Motor neuron (in vitro differentiated cells): ENCODE data around the gene NOSIP. TPM values are rescaled to one million over a fixed set of nuclear protein-coding genes. Genes with fewer than 3 reads are reported as not detected.
"Not testable (repeated sequence)": the region's sequence is repeated elsewhere in the genome, so short reads cannot be mapped to it uniquely, and the experiment has no call there.

Source experiments
- ATAC-seq, 8 experiments: fragments of 200-7000 bp; cut with Tn5 transposase; replicated peaks in 6 of 8; 2 replicates each; pipeline ENCODE4 v1.8.0; 2021; ENCODE audit warnings: mild to moderate bottlenecking in 8 of 8, moderate library complexity in 8 of 8
- H3K27ac ChIP-seq, 2 donors: fragments of 250-450 bp; sonication (Bioruptor Pico); 2 replicates each; pipeline ENCODE4 v1.9.0; 2021; ENCODE audit warnings: antibody characterized with exemption in 2 of 2, mild to moderate bottlenecking in 2 of 2, moderate library complexity in 1 of 2
- H3K4me1 ChIP-seq, 2 donors: fragments of 250-450 bp; sonication (Bioruptor Pico); replicated peaks in 1 of 2; 2 replicates each; pipeline ENCODE4 v1.6.1; 2021; ENCODE audit warnings: antibody characterized with exemption in 2 of 2, mild to moderate bottlenecking in 2 of 2, moderate library complexity in 1 of 2
- H3K4me3 ChIP-seq, 5 donors: fragments of 250-450 bp; sonication (Bioruptor Pico); 2 replicates each; pipeline ENCODE4 v1.9.0; 2021; ENCODE audit warnings: antibody characterized with exemption in 5 of 5, mild to moderate bottlenecking in 5 of 5, moderate library complexity in 4 of 5
- WGBS, 10 experiments: fragments of 450-650 bp; shearing (Covaris generic); methylation state at CpG; one replicate each; pipeline ENCODE4 v1.0.0; 2022; 5-methylcytosine and 5-hydroxymethylcytosine counted together
- in situ Hi-C, 9 experiments: fragments of 400-800 bp; cut with MboI; loops; one replicate each; pipeline ENCODE4 v1.15.0; 2021; ENCODE audit warnings: low sequenced_read_pairs in 9 of 9, low pct_unique_long_range_greater_than_20kb in 2 of 9; ENCODE audit not compliant: unreplicated experiment in 9 of 9
- total RNA-seq, 8 experiments: library from RNA; unstranded; fragments of 300-600 nt; gene quantifications; 2 replicates each; pipeline versions ENCODE4 v1.2.3 to v1.2.4, GENCODE V29; 2022

The NOSIP gene, protein sequence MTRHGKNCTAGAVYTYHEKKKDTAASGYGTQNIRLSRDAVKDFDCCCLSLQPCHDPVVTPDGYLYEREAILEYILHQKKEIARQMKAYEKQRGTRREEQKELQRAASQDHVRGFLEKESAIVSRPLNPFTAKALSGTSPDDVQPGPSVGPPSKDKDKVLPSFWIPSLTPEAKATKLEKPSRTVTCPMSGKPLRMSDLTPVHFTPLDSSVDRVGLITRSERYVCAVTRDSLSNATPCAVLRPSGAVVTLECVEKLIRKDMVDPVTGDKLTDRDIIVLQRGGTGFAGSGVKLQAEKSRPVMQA
- total RNA-seq: 100 to 1,000 TPM in 2 of 8 experiments, 10 to 100 TPM in 6; 61.7 to 145 (median 76.6) TPM

DNA sequence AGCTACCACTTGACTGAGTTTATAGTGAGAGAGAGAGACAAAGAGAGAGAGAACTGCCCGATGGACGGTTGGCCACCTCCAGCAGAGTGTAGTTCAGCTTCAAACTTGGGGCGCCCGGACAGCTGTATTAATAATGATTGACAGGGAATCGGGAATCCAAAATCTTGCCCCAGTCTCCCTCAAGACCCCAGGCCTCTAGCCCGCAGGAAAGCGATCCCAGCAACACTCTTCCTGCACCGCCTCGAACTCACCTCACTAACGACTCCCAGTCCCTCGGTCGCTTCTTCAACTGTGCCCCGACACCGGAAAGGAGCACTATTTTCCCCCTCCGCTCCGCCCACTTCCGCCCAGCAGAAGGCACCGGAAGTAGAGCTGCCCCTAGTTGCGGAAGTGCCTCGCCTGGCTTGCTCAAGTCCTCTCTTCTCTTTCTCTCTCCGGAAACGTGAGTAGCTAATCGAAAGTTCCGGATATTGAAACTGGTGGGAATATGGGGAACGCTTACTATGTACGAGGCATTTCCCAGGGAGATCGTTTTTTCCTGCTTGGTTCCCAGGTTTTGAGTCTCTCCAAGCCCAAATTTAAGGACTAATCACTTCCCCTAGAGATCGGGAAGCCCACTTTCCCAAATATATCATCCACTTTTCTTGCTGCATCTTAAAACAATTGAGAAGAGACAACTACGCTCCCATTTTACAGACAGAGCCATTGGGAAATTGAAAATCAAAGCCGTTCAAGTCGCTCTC, at the start of gene NOSIP:
Gene NOSIP, minus strand, starts transcription at position 293 of the 743 bp plus-strand sequence. CDS start 19,865 bp downstream, outside the sequence.
- 0 to 16% (median 4%) methylated on average over 1 to 19 of the region's 31 CpGs for WGBS, 10 experiments
- in situ Hi-C loops: no loop called here

DNA sequence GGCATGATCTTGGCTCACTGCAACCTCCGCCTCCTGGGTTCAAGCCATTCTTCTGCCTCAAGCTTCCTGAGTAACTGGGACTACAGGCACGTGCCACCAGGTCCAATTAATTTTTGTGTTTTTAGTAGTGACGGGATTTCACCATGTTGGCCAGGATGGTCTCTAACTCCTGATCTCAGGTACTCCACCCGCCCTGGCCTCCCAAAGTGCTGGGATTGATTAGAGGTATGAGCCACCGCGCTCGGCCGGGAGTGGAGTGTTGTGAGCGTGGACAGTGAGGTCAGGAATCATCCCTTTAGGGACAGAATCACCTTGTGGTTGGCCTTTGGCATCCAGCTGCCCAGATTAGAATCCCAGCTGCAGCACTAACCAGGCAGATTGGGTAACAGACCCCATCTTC, 49.3 kb upstream of the NOSIP start:
- 69 to 100% (median 100%) methylated on average over 1 to 8 of the region's 9 CpGs; no CpG with 5 or more reads in 3 of the 10 experiments for WGBS, 10 experiments
- no peak overlapping the region for H3K27ac ChIP-seq
- no peak for ATAC-seq
- H3K4me1 ChIP-seq: peaks cover 0 to 4% of the 10 kb centered on the region in 2 donors
- no peak overlapping the region for H3K4me3 ChIP-seq
- in situ Hi-C loops: no loop called here

More for the DNA sequence above, at the start of gene NOSIP:
- peak within 1 kb of the TSS; percentile 51 to 52 for H3K27ac ChIP-seq
- H3K4me1 ChIP-seq: peaks cover 14 to 22% of the 10 kb centered on the region in 2 donors
- peak within 1 kb of the TSS; percentile 52 to 85 (median 68) for H3K4me3 ChIP-seq
- peak; percentile 79 to 100 (median 88) for ATAC-seq

DNA sequence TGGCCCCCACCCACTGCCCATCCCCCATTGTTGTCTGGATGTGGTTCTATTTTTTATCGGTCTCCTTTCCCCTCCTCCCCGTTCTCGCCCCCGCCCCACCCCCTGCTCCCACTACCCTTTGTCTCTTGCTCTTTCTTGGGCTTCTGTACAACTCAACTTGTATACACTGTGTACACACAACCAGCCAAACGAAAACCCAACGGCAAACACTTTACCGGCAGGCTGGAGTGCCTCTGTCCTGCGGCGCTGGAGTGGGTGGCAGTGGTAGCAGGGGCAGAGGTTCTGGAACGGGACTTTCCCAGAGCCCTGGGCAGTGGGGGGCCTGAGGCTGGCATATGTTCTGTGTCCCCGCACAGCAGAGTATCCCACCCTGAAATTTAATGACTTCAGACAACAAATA, 45.9 kb upstream of the NOSIP start:
- 80% methylated on average over 1 of the region's 11 CpGs; no CpG with 5 or more reads in 8 of the 10 experiments for WGBS, 10 experiments
- H3K4me3 ChIP-seq: no peak overlapping the region
- in situ Hi-C loops: no loop called here
- H3K4me1 ChIP-seq: peaks cover 0 to 4% of the 10 kb centered on the region in 2 donors
- peak in 5 of 8 experiments; percentile 39 to 77 (median 66) for ATAC-seq
- H3K27ac ChIP-seq: peak overlapping the region in 1 of 2 donors; percentile 30

DNA sequence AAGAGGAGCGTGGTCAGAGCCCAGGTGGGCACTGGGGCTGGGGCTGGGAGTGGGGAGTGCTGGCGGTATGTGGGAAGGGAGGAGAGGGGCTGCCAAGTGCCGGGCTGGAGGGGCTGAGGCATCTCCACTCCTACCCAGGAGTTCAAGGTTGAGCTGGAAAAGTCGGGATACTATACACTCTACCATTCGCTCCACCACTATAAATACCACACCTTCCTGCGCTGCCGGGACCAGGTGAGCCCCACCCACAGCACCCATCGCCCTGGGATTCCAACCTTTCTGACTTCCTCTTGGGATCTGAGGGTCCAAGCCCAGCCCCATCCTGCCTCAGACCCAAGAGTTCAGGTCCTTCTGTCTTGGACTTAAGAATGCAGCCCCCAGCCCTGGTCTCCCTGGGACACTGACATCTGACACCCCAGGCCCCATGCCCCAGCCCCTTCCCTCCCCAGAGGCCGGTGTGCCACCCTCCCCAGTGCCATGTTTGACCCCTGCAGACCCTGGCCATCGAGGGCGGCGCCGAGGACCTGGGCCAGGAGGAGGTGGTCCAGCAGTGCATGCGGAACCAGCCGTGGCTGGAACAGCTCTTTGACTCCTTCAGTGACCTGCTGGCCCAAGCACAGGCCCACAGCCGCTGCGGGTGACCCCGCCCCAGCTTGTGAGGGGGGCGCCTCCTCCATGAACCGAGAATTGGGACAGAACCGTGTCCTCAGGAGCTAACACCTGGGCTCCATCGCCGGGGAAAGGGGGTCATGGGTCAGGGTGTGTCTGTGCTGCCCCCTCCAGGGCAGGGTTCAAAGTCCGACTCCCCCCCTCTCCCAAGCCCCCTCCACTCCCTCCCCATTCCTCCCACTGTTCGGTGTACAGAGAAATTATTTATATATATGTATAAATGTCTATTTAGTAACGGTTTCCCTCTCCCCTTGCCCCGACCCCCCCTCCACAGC, 44.9 kb upstream of the NOSIP start:
- WGBS, 10 experiments: 100% methylated on average over 1 of the region's 27 CpGs; no CpG with 5 or more reads in 9 of the 10 experiments
- no peak overlapping the region for H3K4me3 ChIP-seq
- H3K4me1 ChIP-seq: peaks cover 0 to 4% of the 10 kb centered on the region in 2 donors
- in situ Hi-C loops: no loop called here
- peak in 5 of 8 experiments; percentile 17 to 39 (median 25) for ATAC-seq
- peak overlapping the region in 1 of 2 donors; percentile 30 for H3K27ac ChIP-seq

DNA sequence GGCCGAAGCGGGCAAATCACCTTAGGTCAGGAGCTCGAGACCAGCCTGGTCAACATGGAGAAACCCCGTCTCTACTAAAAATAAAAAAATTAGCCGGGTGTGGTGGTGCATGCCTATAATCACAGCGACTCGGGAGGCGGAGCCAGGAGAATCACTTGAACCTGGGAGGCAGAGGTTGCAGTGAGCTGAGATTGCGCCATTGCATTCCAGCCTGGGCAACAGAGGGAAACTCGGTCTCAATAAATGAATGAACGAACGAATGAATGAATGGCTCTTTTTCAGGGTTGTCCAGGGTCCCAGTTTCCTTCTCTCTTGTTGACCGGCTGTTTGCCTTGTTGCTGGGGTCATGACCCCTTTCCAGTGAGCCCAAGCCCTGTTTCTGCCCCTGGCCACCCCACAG, 37.5 kb upstream of the NOSIP start:
- H3K27ac ChIP-seq, in situ Hi-C loops, ATAC-seq, H3K4me1 ChIP-seq, H3K4me3 ChIP-seq: not testable (repeated sequence)
- WGBS, 10 experiments: 84 to 100% (median 93%) methylated on average over 1 to 12 of the region's 13 CpGs; no CpG with 5 or more reads in 3 of the 10 experiments

DNA sequence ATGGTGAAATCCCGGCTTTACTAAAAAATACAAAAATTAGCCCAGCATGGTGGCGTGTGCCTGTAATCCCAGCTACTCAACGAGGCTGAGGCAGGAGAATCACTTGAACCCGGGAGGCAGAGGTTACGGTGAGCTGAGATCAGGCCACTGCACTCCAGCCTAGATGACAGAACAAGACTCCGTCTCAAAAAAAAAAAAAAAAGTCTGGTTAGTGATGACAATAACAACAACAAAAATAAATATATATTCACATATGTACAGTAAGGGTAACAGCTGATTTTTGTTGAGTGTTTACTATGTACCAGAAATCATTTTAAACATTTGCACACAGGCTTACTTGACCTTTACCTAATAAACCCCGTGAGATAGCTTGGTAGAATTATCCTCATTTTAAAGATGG, 36.6 kb upstream of the NOSIP start:
- 94 to 100% (median 100%) methylated on average over 1 to 6 of the region's 7 CpGs; no CpG with 5 or more reads in 3 of the 10 experiments for WGBS, 10 experiments
- no peak overlapping the region for H3K4me3 ChIP-seq
- no peak for ATAC-seq
- in situ Hi-C loops: no loop called here
- H3K4me1 ChIP-seq: no peaks in the 10 kb centered on the region
- no peak overlapping the region for H3K27ac ChIP-seq

DNA sequence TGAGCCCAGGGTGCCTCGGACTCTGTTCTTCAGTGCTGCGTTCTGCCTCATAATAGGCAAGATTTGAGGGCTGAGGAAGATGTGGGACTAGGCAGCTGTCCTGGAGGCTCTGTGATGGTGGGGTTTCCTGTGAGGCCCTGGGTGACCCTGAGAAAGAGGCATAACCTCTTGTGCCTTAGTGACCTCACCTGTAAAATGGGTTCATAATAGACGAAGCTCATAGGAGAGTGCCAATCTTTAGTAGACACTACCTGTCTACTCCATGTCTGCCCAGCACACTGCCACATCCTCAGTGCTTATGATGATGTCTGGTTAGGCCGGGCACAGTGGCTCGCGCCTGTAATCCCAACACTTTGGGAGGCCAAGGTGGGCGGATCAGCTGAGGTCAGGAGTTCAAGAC, 36.2 kb upstream of the NOSIP start:
- in situ Hi-C loops: no loop called here
- Histone ChIP-seq H3K27ac (no peak overlapping the region), H3K4me1 (no peaks in the 10 kb centered on the region), H3K4me3 (no peak overlapping the region)
- WGBS, 10 experiments: 93 to 100% (median 94%) methylated on average over 1 to 4 of the region's 7 CpGs; no CpG with 5 or more reads in 7 of the 10 experiments
- no peak for ATAC-seq

DNA sequence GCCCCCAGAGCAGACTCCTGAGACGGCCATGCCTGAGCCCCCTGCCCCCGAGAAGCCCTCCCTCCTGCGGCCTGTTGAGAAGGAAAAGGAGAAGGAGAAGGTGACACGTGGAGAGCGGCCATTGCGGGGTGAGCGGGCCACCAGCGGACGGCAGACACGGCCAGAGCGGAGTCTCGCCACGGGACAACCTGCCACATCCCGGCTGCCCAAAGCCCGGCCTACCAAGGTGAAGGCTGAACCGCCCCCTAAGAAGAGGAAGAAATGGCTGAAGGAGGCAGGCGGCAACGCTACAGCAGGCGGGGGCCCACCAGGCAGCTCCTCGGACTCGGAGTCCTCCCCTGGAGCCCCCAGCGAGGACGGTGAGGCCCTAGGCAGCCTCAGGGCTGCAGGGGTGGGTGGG, 35.5 kb upstream of the NOSIP start:
- no CpG with 5 or more reads among the region's 23 CpGs for WGBS, 10 experiments
- Histone ChIP-seq H3K4me1 (no peaks in the 10 kb centered on the region), H3K27ac (no peak overlapping the region), H3K4me3 (no peak overlapping the region)
- in situ Hi-C loops: no loop called here
- ATAC-seq: no peak

DNA sequence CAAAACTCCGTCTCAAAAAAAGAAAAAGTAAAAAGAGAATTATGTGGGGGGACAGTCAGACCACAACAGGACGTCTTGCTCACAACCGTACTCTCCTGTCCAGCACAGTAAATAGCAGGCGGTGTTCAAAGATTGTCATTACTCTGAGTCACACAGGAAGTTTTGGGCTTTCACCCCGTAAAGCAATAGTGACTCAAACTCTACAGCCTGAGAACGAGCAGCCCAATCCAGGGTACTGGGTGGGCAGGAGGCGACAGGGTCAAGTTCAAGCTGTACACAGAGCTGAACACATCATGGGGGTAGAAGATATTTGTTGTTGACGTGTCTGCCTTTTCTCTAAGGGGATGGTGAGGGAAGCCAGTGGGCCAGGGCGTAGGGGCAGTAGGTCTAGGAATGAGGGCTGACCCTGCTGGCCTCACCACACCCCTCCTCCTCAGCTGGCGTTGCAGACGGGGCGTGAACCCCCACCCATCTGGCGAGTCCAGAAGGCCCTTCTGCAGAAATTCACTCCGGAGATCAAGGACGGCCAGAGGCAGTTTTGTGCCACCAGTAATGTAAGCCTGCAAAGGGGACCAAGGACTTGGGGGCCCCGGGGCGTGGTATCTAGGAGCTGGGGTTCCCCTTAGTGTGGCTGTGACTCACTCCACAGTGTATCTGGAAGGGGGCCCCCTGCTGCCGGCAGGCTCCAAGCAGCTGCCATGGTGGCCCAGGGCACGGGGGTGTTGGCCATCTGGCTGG, 33.9 kb upstream of the NOSIP start:
- 0 to 100% (median 88%) methylated on average over 1 to 10 of the region's 19 CpGs for WGBS, 10 experiments
- peak in 3 of 8 experiments; percentile 14 to 82 (median 82) for ATAC-seq
- Histone ChIP-seq H3K4me1 (no peaks in the 10 kb centered on the region), H3K27ac (no peak overlapping the region), H3K4me3 (no peak overlapping the region)
- in situ Hi-C loops: no loop called here

DNA sequence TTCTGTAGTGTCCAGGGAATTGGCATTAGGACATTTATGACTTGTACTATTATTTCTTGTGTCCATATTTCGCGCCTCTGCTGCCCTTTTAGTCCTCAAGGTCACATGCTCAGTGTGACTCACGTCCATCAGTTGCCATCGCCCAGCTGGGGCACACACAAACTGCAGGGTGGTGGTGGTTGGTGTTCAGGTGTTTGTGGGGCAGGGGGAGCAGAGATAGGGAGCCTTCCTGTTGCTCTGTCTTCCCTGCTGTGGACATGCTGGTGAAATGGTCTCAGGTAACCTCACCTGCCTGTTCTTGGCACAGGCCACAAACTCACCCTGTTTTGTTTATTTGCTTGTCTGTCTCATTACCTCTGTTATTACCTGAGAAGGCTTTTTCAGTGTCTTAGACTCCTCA, 33.0 kb upstream of the NOSIP start:
- peak in 1 of 8 experiments; percentile 18 for ATAC-seq
- Histone ChIP-seq H3K27ac (no peak overlapping the region), H3K4me1 (no peaks in the 10 kb centered on the region), H3K4me3 (no peak overlapping the region)
- in situ Hi-C loops: no loop called here
- WGBS, 10 experiments: 85 to 100% (median 95%) methylated on average over 1 to 4 of the region's 4 CpGs; no CpG with 5 or more reads in 6 of the 10 experiments

DNA sequence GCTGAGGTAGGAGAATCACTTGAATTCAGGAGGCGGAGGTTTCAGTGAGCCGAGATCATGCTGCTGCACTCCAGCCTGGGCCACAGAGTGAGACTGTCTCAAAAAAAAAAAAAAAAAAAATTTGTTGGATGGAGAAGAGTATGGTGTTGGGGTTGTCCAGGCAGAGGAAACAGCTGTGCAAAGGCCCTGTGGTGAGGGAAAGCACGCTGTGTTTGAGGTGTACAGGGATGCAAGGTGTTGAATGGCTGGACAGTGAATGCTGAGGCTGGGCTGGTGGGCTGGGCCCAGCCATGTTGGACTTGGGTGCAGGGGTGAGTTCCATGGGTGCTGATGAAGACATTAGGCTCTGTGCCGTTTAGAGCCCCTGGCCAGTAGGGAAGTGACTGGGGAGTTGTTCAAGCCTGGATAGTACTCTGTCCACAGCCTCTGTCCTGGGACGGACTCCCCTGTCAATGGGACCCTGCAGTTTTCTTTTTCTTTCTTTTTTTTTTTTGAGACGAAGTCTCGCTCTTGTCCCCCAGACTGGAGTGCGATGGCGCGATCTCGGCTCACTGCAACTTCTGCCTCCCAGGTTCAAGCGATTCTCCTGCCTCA, 29.2 kb upstream of the NOSIP start:
- WGBS, 10 experiments: 90 to 100% (median 100%) methylated on average over 2 to 6 of the region's 12 CpGs; no CpG with 5 or more reads in 3 of the 10 experiments
- Histone ChIP-seq H3K27ac (no peak overlapping the region), H3K4me1 (no peaks in the 10 kb centered on the region), H3K4me3 (no peak overlapping the region)
- in situ Hi-C loops: no loop called here
- no peak for ATAC-seq

DNA sequence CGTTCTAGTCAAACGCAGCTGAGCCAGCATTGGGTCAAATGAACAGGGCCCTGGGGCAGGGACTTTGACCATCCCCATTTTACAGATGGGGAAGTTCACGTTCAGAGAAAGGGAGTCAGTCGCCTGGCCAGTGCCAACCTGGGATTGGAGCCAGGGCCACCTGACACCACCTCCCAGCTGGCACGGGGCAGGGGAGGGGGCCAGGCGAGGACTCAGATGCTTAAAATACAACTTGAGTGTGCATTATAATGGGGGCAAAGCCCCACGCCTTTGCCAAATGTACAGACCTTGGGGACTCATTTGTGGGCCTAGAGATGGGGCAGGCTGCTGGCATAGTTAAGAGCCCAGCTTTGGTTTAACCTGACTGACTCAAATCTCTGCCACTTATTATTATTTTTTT, 25.2 kb upstream of the NOSIP start:
- no peak for ATAC-seq
- H3K4me1 ChIP-seq: no peaks in the 10 kb centered on the region
- 50 to 100% (median 97%) methylated on average over 1 to 3 of the region's 7 CpGs; no CpG with 5 or more reads in 6 of the 10 experiments for WGBS, 10 experiments
- H3K27ac ChIP-seq: no peak overlapping the region
- in situ Hi-C loops: no loop called here
- H3K4me3 ChIP-seq: no peak overlapping the region
